CD8-positive, alpha-beta memory T cell (primary cell): ENCODE results near the gene KCNH6. TPM values are rescaled to one million over a fixed set of nuclear protein-coding genes. Genes with fewer than 3 reads are reported as not detected.

Source experiments
- CTCF ChIA-PET: fragments of 350-600 bp; sonication (Branson Sonifier 250); formaldehyde crosslinking; loops from one replicate; lab custom pipeline; 2021; ENCODE audit warnings: antibody characterized with exemption; lab: Charles Lee
- POLR2A ChIA-PET: fragments of 350-600 bp; sonication (Branson Sonifier 250); formaldehyde crosslinking; loops from one replicate; lab custom pipeline; 2021; ENCODE audit warnings: antibody characterized with exemption; lab: Charles Lee
- DNase-seq, 5 donors: peaks; one replicate each; pipeline versions ENCODE4 v3.0.0 to v3.0.0-alpha.2; 2020 to 2022; ENCODE audit warnings: mixed read lengths in 1 of 5
- H3K27ac ChIP-seq: one replicate; pipeline ENCODE4 v1.7.0; 2013; ENCODE audit warnings: low read depth, mild to moderate bottlenecking, low read length, moderate library complexity
- H3K27me3 ChIP-seq: 2 replicates; pipeline ENCODE4 v1.7.0; 2013; ENCODE audit warnings: low read length, mild to moderate bottlenecking; ENCODE audit not compliant: insufficient read depth, poor library complexity, severe bottlenecking
- H3K36me3 ChIP-seq: 2 replicates; pipeline ENCODE4 v1.7.0; 2013; ENCODE audit warnings: mild to moderate bottlenecking, low read length, moderate library complexity; ENCODE audit not compliant: insufficient read depth
- H3K4me1 ChIP-seq: 2 replicates; pipeline ENCODE4 v1.7.0; 2013; ENCODE audit warnings: mild to moderate bottlenecking, low read length, moderate library complexity; ENCODE audit not compliant: insufficient read depth
- H3K4me3 ChIP-seq: 2 replicates; pipeline ENCODE4 v1.7.0; 2013; ENCODE audit warnings: mild to moderate bottlenecking, low read length
- H3K9me3 ChIP-seq: 2 replicates; pipeline ENCODE4 v1.7.0; 2013; ENCODE audit warnings: mild to moderate bottlenecking, low read length
- H3K27ac Mint-ChIP-seq, 8 donors: one replicate each; pipeline ENCODE4 v1.8.0; 2020 to 2021; ENCODE audit warnings: mixed read lengths in 8 of 8, mild to moderate bottlenecking in 6 of 8, inconsistent platforms in 3 of 8, moderate library complexity in 3 of 8
- H3K27me3 Mint-ChIP-seq, 2 donors: one replicate each; pipeline ENCODE4 v1.8.0; 2020 to 2021; ENCODE audit warnings: mixed read lengths in 2 of 2, mild to moderate bottlenecking in 1 of 2, moderate library complexity in 1 of 2
- H3K36me3 Mint-ChIP-seq, 3 donors: one replicate each; pipeline ENCODE4 v1.8.0; 2020 to 2021; ENCODE audit warnings: mixed read lengths in 3 of 3, inconsistent platforms in 1 of 3, mild to moderate bottlenecking in 1 of 3
- H3K4me1 Mint-ChIP-seq, 3 donors: one replicate each; pipeline ENCODE4 v1.8.0; 2020 to 2021; ENCODE audit warnings: mixed read lengths in 3 of 3, inconsistent platforms in 1 of 3, mild to moderate bottlenecking in 1 of 3
- H3K4me3 Mint-ChIP-seq, 7 donors: one replicate each; pipeline ENCODE4 v1.8.0; 2020 to 2021; ENCODE audit warnings: mixed read lengths in 7 of 7, mild to moderate bottlenecking in 6 of 7, moderate library complexity in 4 of 7, inconsistent platforms in 2 of 7
- H3K9me3 Mint-ChIP-seq, 5 donors: one replicate each; pipeline ENCODE4 v1.8.0; 2020 to 2022; ENCODE audit warnings: mixed read lengths in 5 of 5, mild to moderate bottlenecking in 3 of 5, moderate library complexity in 2 of 5, inconsistent platforms in 1 of 5
- polyA plus RNA-seq: library from polyadenylated mRNA; unstranded; fragments of 300-500 nt; fragmentation: Illumina TruSeq; gene quantifications from one replicate; pipeline ENCODE4 v1.2.3, GENCODE V29; 2021
- total RNA-seq, 2 experiments: library from RNA; stranded (reverse); gene quantifications; one replicate each; pipeline ENCODE4 v1.2.3, GENCODE V29; 2021

KCNH6 gene
- total and polyA plus RNA-seq, 3 experiments from 2014 or later, result not detected

GRCh38 chr17:63489291-63489690 is 33.9 kb upstream of the KCNH6 start:
- CTCF ChIA-PET, result no interaction called here

GRCh38 chr17:63490329-63490728 is 32.8 kb upstream of the KCNH6 start:
- H3K36me3 Mint-ChIP-seq, result peaks cover 0 to 11% (median 0%) of the 10 kb centered on the region in 3 donors
- Histone ChIP-seq H3K36me3 (no peaks in the 10 kb centered on the region), H3K4me3 (no peak overlapping the region), H3K27me3 (no peaks in the 10 kb centered on the region), H3K27ac (no peak overlapping the region), H3K9me3 (no peaks in the 10 kb centered on the region), H3K4me1 (no peaks in the 10 kb centered on the region)
- H3K27me3 Mint-ChIP-seq, result peaks cover 0 to 3% of the 10 kb centered on the region in 2 donors
- H3K4me1 Mint-ChIP-seq, result no peaks in the 10 kb centered on the region
- ChIA-PET POLR2A (no interaction called here), CTCF (no interaction called here)
- DNase-seq, result peak in 1 of 5 donors; percentile 7
- no peak overlapping the region for H3K4me3 Mint-ChIP-seq
- H3K9me3 Mint-ChIP-seq, result no peaks in the 10 kb centered on the region
- no peak overlapping the region for H3K27ac Mint-ChIP-seq

More at GRCh38 chr17:63489291-63489690, 33.9 kb upstream of the KCNH6 start:
- H3K27ac ChIP-seq, result no peak overlapping the region
- no peak overlapping the region for H3K4me3 ChIP-seq
- no peaks in the 10 kb centered on the region for H3K4me1 ChIP-seq
- no peaks in the 10 kb centered on the region for H3K27me3 ChIP-seq
- Mint-ChIP-seq H3K4me1 (no peaks in the 10 kb centered on the region), H3K27ac (peak overlapping the region in 1 of 8 donors; percentile 38), H3K27me3 (peaks cover 0 to 3% of the 10 kb centered on the region in 2 donors), H3K36me3 (peaks cover 0 to 11% (median 0%) of the 10 kb centered on the region in 3 donors), H3K4me3 (no peak overlapping the region), H3K9me3 (no peaks in the 10 kb centered on the region)
- no peak for DNase-seq
- H3K36me3 ChIP-seq, result no peaks in the 10 kb centered on the region
- POLR2A ChIA-PET, result no interaction called here
- H3K9me3 ChIP-seq, result no peaks in the 10 kb centered on the region

- H3K27ac Mint-ChIP-seq, result no peak overlapping the region
- DNase-seq, result peak in 1 of 5 donors; percentile 38
- no peak overlapping the region for H3K4me3 ChIP-seq
- H3K9me3 Mint-ChIP-seq, result no peaks in the 10 kb centered on the region
- ChIA-PET POLR2A (no interaction called here), CTCF (interaction anchor here (1.5 kb wide), 1 partner anchor 12 kb away, joined by 5 read pairs; no protein-coding TSS in a partner anchor)
- no peaks in the 10 kb centered on the region for H3K9me3 ChIP-seq
- no peaks in the 10 kb centered on the region for H3K27me3 ChIP-seq
- H3K4me1 Mint-ChIP-seq, result no peaks in the 10 kb centered on the region
- peaks cover 0 to 3% of the 10 kb centered on the region in 2 donors for H3K27me3 Mint-ChIP-seq
- H3K4me3 Mint-ChIP-seq, result no peak overlapping the region
- H3K4me1 ChIP-seq, result no peaks in the 10 kb centered on the region
- no peak overlapping the region for H3K27ac ChIP-seq
- H3K36me3 ChIP-seq, result no peaks in the 10 kb centered on the region
- H3K36me3 Mint-ChIP-seq, result peaks cover 0 to 9% (median 0%) of the 10 kb centered on the region in 3 donors
These were observed 32.2 kb upstream of the KCNH6 start for GRCh38 chr17:63490858-63491400.

- Histone ChIP-seq H3K4me3 (no peak overlapping the region), H3K36me3 (no peaks in the 10 kb centered on the region), H3K27me3 (no peaks in the 10 kb centered on the region), H3K4me1 (no peaks in the 10 kb centered on the region), H3K9me3 (no peaks in the 10 kb centered on the region), H3K27ac (no peak overlapping the region)
- H3K36me3 Mint-ChIP-seq, result peaks cover 0 to 8% (median 0%) of the 10 kb centered on the region in 3 donors
- H3K27ac Mint-ChIP-seq, result no peak overlapping the region
- no peak overlapping the region for H3K4me3 Mint-ChIP-seq
- CTCF ChIA-PET, result interaction anchor here (1.5 kb wide), 1 partner anchor 12 kb away, joined by 5 read pairs; no protein-coding TSS in a partner anchor
- H3K9me3 Mint-ChIP-seq, result no peaks in the 10 kb centered on the region
- H3K4me1 Mint-ChIP-seq, result no peaks in the 10 kb centered on the region
- peak in 1 of 5 donors; percentile 8 for DNase-seq
- peaks cover 0 to 3% of the 10 kb centered on the region in 2 donors for H3K27me3 Mint-ChIP-seq
- POLR2A ChIA-PET, result no interaction called here
These were observed 31.7 kb upstream of the KCNH6 start for GRCh38 chr17:63491413-63491812.

GRCh38 chr17:63491977-63492618 is 31.1 kb upstream of the KCNH6 start:
- POLR2A ChIA-PET, result no interaction called here
- Histone ChIP-seq H3K27ac (no peak overlapping the region), H3K4me1 (no peaks in the 10 kb centered on the region), H3K4me3 (no peak overlapping the region), H3K27me3 (no peaks in the 10 kb centered on the region), H3K9me3 (no peaks in the 10 kb centered on the region), H3K36me3 (no peaks in the 10 kb centered on the region)
- Mint-ChIP-seq H3K4me3 (no peak overlapping the region), H3K36me3 (peaks cover 0 to 8% (median 0%) of the 10 kb centered on the region in 3 donors), H3K27ac (peak overlapping the region in 1 of 8 donors; percentile 46), H3K9me3 (no peaks in the 10 kb centered on the region), H3K4me1 (no peaks in the 10 kb centered on the region), H3K27me3 (peaks cover 0 to 3% of the 10 kb centered on the region in 2 donors)
- no peak for DNase-seq
- CTCF ChIA-PET, result interaction anchor here (1.5 kb wide), 1 partner anchor 13 kb away, joined by 5 read pairs; no protein-coding TSS in a partner anchor

GRCh38 chr17:63492940-63493339 is 30.2 kb upstream of the KCNH6 start:
- no peak overlapping the region for H3K4me3 Mint-ChIP-seq
- no peaks in the 10 kb centered on the region for H3K9me3 Mint-ChIP-seq
- no peak for DNase-seq
- no peak overlapping the region for H3K27ac ChIP-seq
- ChIA-PET CTCF (no interaction called here), POLR2A (no interaction called here)
- H3K4me1 ChIP-seq, result no peaks in the 10 kb centered on the region
- H3K27me3 Mint-ChIP-seq, result peaks cover 0 to 1% of the 10 kb centered on the region in 2 donors
- H3K4me3 ChIP-seq, result no peak overlapping the region
- peaks cover 0 to 5% (median 0%) of the 10 kb centered on the region in 3 donors for H3K36me3 Mint-ChIP-seq
- no peaks in the 10 kb centered on the region for H3K27me3 ChIP-seq
- no peak overlapping the region for H3K27ac Mint-ChIP-seq
- no peaks in the 10 kb centered on the region for H3K9me3 ChIP-seq
- H3K4me1 Mint-ChIP-seq, result no peaks in the 10 kb centered on the region
- no peaks in the 10 kb centered on the region for H3K36me3 ChIP-seq

- Histone ChIP-seq H3K4me3 (no peak overlapping the region), H3K9me3 (no peaks in the 10 kb centered on the region), H3K27me3 (no peaks in the 10 kb centered on the region), H3K27ac (no peak overlapping the region), H3K4me1 (no peaks in the 10 kb centered on the region), H3K36me3 (no peaks in the 10 kb centered on the region)
- peaks cover 0 to 3% of the 10 kb centered on the region in 2 donors for H3K27me3 Mint-ChIP-seq
- no peak overlapping the region for H3K4me3 Mint-ChIP-seq
- peak in 1 of 5 donors; percentile 18 for DNase-seq
- peaks cover 0 to 4% (median 0%) of the 10 kb centered on the region in 3 donors for H3K36me3 Mint-ChIP-seq
- no peaks in the 10 kb centered on the region for H3K4me1 Mint-ChIP-seq
- CTCF ChIA-PET, result no interaction called here
- no peaks in the 10 kb centered on the region for H3K9me3 Mint-ChIP-seq
- POLR2A ChIA-PET, result no interaction called here
- no peak overlapping the region for H3K27ac Mint-ChIP-seq
These were observed 29.7 kb upstream of the KCNH6 start for GRCh38 chr17:63493411-63493810.

GRCh38 chr17:63494300-63494928 is 28.7 kb upstream of the KCNH6 start:
- Histone ChIP-seq H3K27ac (no peak overlapping the region), H3K27me3 (no peaks in the 10 kb centered on the region), H3K4me3 (no peak overlapping the region), H3K4me1 (no peaks in the 10 kb centered on the region), H3K9me3 (no peaks in the 10 kb centered on the region), H3K36me3 (no peaks in the 10 kb centered on the region)
- DNase-seq, result no peak
- Mint-ChIP-seq H3K4me1 (no peaks in the 10 kb centered on the region), H3K27me3 (peaks cover 0 to 2% of the 10 kb centered on the region in 2 donors), H3K27ac (no peak overlapping the region), H3K36me3 (peaks cover 0 to 3% (median 0%) of the 10 kb centered on the region in 3 donors), H3K9me3 (no peaks in the 10 kb centered on the region), H3K4me3 (no peak overlapping the region)
- ChIA-PET POLR2A (no interaction called here), CTCF (interaction anchor here (2.2 kb wide), 1 partner anchor 118 kb away, joined by 7 read pairs; no protein-coding TSS in a partner anchor)
